GM12892 (cell line): ENCODE measurements around the gene DHRS13.

Source experiments
- POLR2AphosphoS5 ChIP-seq: IDR thresholded peaks from 2 replicates; pipeline ENCODE4 v1.6.1; 2011; ENCODE audit warnings: low read depth, low read length, control low read depth
- TAF1 ChIP-seq: IDR thresholded peaks from 2 replicates; pipeline ENCODE4 v1.6.1; 2011; ENCODE audit warnings: low read depth, mild to moderate bottlenecking, control low read depth, low read length, borderline replicate concordance

DNA sequence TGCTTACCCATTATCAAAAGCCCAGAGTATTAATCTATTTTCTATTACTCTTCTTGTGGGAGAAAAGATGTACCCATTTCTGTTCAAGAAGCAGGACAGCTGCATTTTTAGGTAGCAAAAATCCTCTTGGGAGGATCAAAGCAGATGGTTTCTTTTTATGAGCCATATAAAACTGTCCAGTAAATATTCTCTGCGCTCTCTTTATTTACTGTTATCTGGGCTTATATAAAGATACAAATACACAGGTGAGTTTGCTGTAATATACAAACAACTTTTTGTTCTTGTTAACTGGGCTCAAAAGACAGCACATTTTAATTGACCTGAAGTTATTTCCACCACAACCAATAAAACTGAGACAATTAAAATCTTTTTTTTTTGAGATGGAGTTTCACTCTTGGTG, 38.4 kb upstream of the DHRS13 start:
- no peak for TF ChIP-seq POLR2AphosphoS5
- TF ChIP-seq TAF1, result no peak
